ENCODE measurements around the gene PC.
"Not testable (repeated sequence)": the region's sequence is repeated elsewhere in the genome, so short reads cannot be mapped to it uniquely, and the experiment has no call there.

The PC gene

GRCh38 chr11:66958232-66958955 is at the start of gene PC:
TSS of gene PC (minus strand) at chr11:66958383. CDS start at chr11:66872159, 86,224 bp downstream.
- DNase-seq (ENCODE audit: low read depth) = peak; percentile 100

GRCh38 chr11:67007126-67007525 is 48.9 kb upstream of the PC start:
- no peak for DNase-seq (ENCODE audit: low read depth)

- peak; percentile 32 for DNase-seq (ENCODE audit: low read depth)
Measured at GRCh38 chr11:67006029-67006884, 48.1 kb upstream of the PC start.

- DNase-seq (ENCODE audit: low read depth) = not testable (repeated sequence)
Measured at GRCh38 chr11:67005200-67005599, 47.0 kb upstream of the PC start.

- no peak for DNase-seq (ENCODE audit: low read depth)
Measured at GRCh38 chr11:67002921-67003411, 44.8 kb upstream of the PC start.

GRCh38 chr11:67002297-67002913 is 44.2 kb upstream of the PC start:
- no peak for DNase-seq (ENCODE audit: low read depth)

- no peak for DNase-seq (ENCODE audit: low read depth)
Measured at GRCh38 chr11:67001332-67001731, 43.1 kb upstream of the PC start.

- DNase-seq (ENCODE audit: low read depth) = no peak
Measured at GRCh38 chr11:66999555-66999954, 41.4 kb upstream of the PC start.

- peak; percentile 84 for DNase-seq (ENCODE audit: low read depth)
Measured at GRCh38 chr11:66996609-66997273, 38.6 kb upstream of the PC start.

- DNase-seq (ENCODE audit: low read depth) = no peak
Measured at GRCh38 chr11:66992041-66992440, 33.9 kb upstream of the PC start.

GRCh38 chr11:66989360-66989759 is 31.2 kb upstream of the PC start:
- DNase-seq (ENCODE audit: low read depth) = not testable (repeated sequence)

- DNase-seq (ENCODE audit: low read depth) = not testable (repeated sequence)
Measured at GRCh38 chr11:66988741-66989140, 30.6 kb upstream of the PC start.

- no peak for DNase-seq (ENCODE audit: low read depth)
Measured at GRCh38 chr11:66987924-66988637, 29.9 kb upstream of the PC start.

- no peak for DNase-seq (ENCODE audit: low read depth)
Measured at GRCh38 chr11:66987158-66987620, 29.0 kb upstream of the PC start.

GRCh38 chr11:66986178-66986545 is 28.0 kb upstream of the PC start:
- no peak for DNase-seq (ENCODE audit: low read depth)

GRCh38 chr11:66985508-66986177 is 27.5 kb upstream of the PC start:
- no peak for DNase-seq (ENCODE audit: low read depth)

GRCh38 chr11:66983275-66983924 is 25.2 kb upstream of the PC start:
- DNase-seq (ENCODE audit: low read depth) = no peak

- DNase-seq (ENCODE audit: low read depth) = peak; percentile 81
Measured at GRCh38 chr11:66981976-66982578, 23.9 kb upstream of the PC start.

- DNase-seq (ENCODE audit: low read depth) = no peak
Measured at GRCh38 chr11:66979336-66979980, 21.3 kb upstream of the PC start.

Measured in amniotic epithelial cell (primary cell).